Right atrium auricular region (tissue), 2 donors: ENCODE measurements around the gene NALCN. TPM values are rescaled to one million over a fixed set of nuclear protein-coding genes. Genes with fewer than 3 reads are reported as not detected.

Experiments used
- DNase-seq: peaks from one replicate; pipeline ENCODE4 v3.0.0-alpha.2; 2019; ENCODE audit warnings: low spot score
- H3K27ac ChIP-seq, 2 donors: fragments of 200-600 bp; sonication (generic); 1 replicate in 1 of 2; 2 replicates in 1 of 2; pipeline ENCODE4 v1.5.1; 2016 to 2019
- H3K27me3 ChIP-seq, 2 donors: fragments of 200-600 bp; sonication (generic); one replicate each; pipeline versions ENCODE4 v1.5.1 to v1.6.0; 2017 to 2019
- H3K36me3 ChIP-seq: fragments of 200-600 bp; sonication (generic); one replicate; pipeline ENCODE4 v1.5.1; 2016
- H3K4me1 ChIP-seq, 2 donors: fragments of 200-600 bp; sonication (generic); one replicate each; pipeline versions ENCODE4 v1.5.1 to v1.6.0; 2017 to 2019
- H3K4me3 ChIP-seq, 2 donors: fragments of 200-600 bp; sonication (generic); 1 replicate in 1 of 2; 2 replicates in 1 of 2; pipeline ENCODE4 v1.5.1; 2017 to 2019; ENCODE audit warnings: mild to moderate bottlenecking in 1 of 2, moderate library complexity in 1 of 2
- H3K9me3 ChIP-seq, 2 donors: fragments of 200-600 bp; sonication (generic); one replicate each; pipeline ENCODE4 v1.5.1; 2019
- CTCF ChIP-seq, 2 donors: fragments of 200-600 bp; sonication (generic); IDR thresholded peaks; one replicate each; pipeline ENCODE4 v1.5.1; 2019; ENCODE audit warnings: antibody characterized with exemption in 2 of 2
- total RNA-seq, 2 donors: library from RNA; depleted of rRNA; stranded (reverse); fragments of >200 nt; gene quantifications; one replicate each; pipeline ENCODE4 v1.1.0, GENCODE V29; 2016

The NALCN gene
- total RNA-seq, 2 donors from 2014 or later: 6.2 to 21.1 TPM

- Histone ChIP-seq H3K27ac (no peak overlapping the region), H3K4me3 (no peak overlapping the region), H3K4me1 (no peaks in the 10 kb centered on the region), H3K27me3 (no peaks in the 10 kb centered on the region), H3K36me3 (no peaks in the 10 kb centered on the region), H3K9me3 (no peaks in the 10 kb centered on the region)
- no peak for DNase-seq
- TF ChIP-seq CTCF (IDR thresholded peaks at IDR 0.05): no peak
Observed at GRCh38 chr13:101346942-101347728, 69.2 kb downstream of the NALCN start.

GRCh38 chr13:101346161-101346560 lies 70.1 kb downstream of the NALCN start:
- no peaks in the 10 kb centered on the region for H3K27me3 ChIP-seq
- TF ChIP-seq CTCF (IDR thresholded peaks at IDR 0.05): no peak
- H3K4me3 ChIP-seq: no peak overlapping the region
- no peaks in the 10 kb centered on the region for H3K4me1 ChIP-seq
- no peaks in the 10 kb centered on the region for H3K36me3 ChIP-seq
- H3K9me3 ChIP-seq: no peaks in the 10 kb centered on the region
- no peak overlapping the region for H3K27ac ChIP-seq
- DNase-seq: no peak

GRCh38 chr13:101343128-101343787 lies 73.0 kb downstream of the NALCN start:
- no peaks in the 10 kb centered on the region for H3K9me3 ChIP-seq
- no peaks in the 10 kb centered on the region for H3K36me3 ChIP-seq
- no peak for TF ChIP-seq CTCF (IDR thresholded peaks at IDR 0.05)
- no peak for DNase-seq
- no peak overlapping the region for H3K4me3 ChIP-seq
- no peak overlapping the region for H3K27ac ChIP-seq
- no peaks in the 10 kb centered on the region for H3K4me1 ChIP-seq
- no peaks in the 10 kb centered on the region for H3K27me3 ChIP-seq

- Histone ChIP-seq H3K36me3 (no peaks in the 10 kb centered on the region), H3K27ac (no peak overlapping the region), H3K4me1 (no peaks in the 10 kb centered on the region), H3K4me3 (no peak overlapping the region), H3K9me3 (no peaks in the 10 kb centered on the region), H3K27me3 (no peaks in the 10 kb centered on the region)
- no peak for TF ChIP-seq CTCF (IDR thresholded peaks at IDR 0.05)
- no peak for DNase-seq
Observed at GRCh38 chr13:101341464-101341863, 74.8 kb downstream of the NALCN start.

- no peaks in the 10 kb centered on the region for H3K36me3 ChIP-seq
- DNase-seq: no peak
- H3K27ac ChIP-seq: no peak overlapping the region
- no peak for TF ChIP-seq CTCF (IDR thresholded peaks at IDR 0.05)
- no peak overlapping the region for H3K4me3 ChIP-seq
- no peaks in the 10 kb centered on the region for H3K27me3 ChIP-seq
- no peaks in the 10 kb centered on the region for H3K4me1 ChIP-seq
- H3K9me3 ChIP-seq: no peaks in the 10 kb centered on the region
Observed at GRCh38 chr13:101339202-101339601, 77.1 kb downstream of the NALCN start.
